ENCODE data around the gene THAP12.

Gene THAP12

DNA sequence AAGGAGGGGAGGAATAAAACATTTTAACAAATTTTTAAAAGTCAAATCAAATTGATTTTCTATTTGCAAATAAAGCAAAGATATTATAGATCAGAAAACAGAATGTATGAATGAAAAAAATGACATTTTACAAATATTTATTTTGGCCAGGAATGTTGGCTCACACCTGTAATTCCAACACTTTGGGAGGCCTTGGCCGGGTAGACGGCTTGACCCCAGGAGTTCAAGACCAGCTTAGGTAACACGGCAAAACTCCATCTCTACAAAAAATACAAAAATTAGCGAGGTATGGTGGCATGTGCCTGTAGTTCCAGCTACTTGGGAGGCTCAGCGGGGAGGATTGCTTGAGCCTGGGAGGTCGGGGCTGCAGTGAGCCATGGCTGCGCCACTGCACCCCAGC lies 18.2 kb downstream of the THAP12 start:
- no peaks in the 10 kb centered on the region for H3K27me3 ChIP-seq (replicated peaks; ENCODE audit: control insufficient read depth, insufficient read depth, low read length)
- DNase-seq (ENCODE audit: extremely low read depth, insufficient read length): no peak
- H3K36me3 ChIP-seq (ENCODE audit: control insufficient read depth, insufficient read depth, low read length): no peaks in the 10 kb centered on the region; the same call in 1 of the 2 replicates
- TF ChIP-seq, protein P1, sequence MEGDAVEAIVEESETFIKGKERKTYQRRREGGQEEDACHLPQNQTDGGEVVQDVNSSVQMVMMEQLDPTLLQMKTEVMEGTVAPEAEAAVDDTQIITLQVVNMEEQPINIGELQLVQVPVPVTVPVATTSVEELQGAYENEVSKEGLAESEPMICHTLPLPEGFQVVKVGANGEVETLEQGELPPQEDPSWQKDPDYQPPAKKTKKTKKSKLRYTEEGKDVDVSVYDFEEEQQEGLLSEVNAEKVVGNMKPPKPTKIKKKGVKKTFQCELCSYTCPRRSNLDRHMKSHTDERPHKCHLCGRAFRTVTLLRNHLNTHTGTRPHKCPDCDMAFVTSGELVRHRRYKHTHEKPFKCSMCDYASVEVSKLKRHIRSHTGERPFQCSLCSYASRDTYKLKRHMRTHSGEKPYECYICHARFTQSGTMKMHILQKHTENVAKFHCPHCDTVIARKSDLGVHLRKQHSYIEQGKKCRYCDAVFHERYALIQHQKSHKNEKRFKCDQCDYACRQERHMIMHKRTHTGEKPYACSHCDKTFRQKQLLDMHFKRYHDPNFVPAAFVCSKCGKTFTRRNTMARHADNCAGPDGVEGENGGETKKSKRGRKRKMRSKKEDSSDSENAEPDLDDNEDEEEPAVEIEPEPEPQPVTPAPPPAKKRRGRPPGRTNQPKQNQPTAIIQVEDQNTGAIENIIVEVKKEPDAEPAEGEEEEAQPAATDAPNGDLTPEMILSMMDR (IDR thresholded peaks at IDR 0.05; ENCODE audit: insufficient read depth, low read length, poor library complexity, severe bottlenecking): no peak
- H3K4me3 ChIP-seq (replicated peaks; ENCODE audit: low read depth, low read length): no peak overlapping the region

DNA sequence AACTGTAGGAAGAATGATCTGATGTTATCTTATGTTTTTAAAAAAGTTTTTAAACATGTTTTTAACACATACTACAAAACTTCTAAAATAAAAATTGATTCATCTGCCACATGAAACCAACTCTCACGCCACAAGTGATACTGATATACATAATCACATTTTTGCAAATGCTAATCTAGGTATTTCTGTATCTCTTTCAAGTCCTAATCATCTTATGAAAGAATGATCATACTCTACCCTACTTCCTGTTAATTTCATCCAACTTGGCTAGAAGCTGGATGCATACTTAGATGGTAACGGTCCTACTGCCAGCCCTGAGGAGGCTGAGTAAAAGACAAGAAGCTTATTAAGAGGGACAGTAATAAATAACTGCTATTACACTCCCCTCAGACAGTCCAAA lies 19.2 kb downstream of the THAP12 start:
- no peak for DNase-seq (ENCODE audit: extremely low read depth, insufficient read length)
- Histone ChIP-seq H3K27me3 (replicated peaks; ENCODE audit: control insufficient read depth, insufficient read depth, low read length) (no peaks in the 10 kb centered on the region), H3K4me3 (replicated peaks; ENCODE audit: low read depth, low read length) (no peak overlapping the region), H3K36me3 (ENCODE audit: control insufficient read depth, insufficient read depth, low read length) (no peaks in the 10 kb centered on the region; the same call in 1 of the 2 replicates)
- TF ChIP-seq, protein P1 (IDR thresholded peaks at IDR 0.05; ENCODE audit: insufficient read depth, low read length, poor library complexity, severe bottlenecking): no peak

DNA sequence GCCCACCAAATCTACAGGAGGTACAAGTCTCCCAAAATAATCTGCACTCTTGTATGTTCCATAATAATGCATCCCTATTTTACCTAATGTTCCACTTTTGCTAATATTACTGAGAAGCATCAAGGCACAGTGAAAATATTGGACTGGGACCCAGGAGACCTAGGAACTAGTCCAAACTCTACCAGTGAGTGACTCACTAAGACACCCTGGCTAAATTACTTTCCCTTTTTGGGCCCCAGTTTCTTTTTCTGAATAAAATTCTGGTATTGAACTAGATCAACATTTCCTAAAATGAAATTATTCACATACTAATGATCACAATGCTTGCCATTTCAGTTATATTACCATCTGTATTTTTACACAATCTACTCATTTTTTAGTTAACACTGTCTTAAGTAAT lies 19.6 kb downstream of the THAP12 start:
- TF ChIP-seq, protein P1 (IDR thresholded peaks at IDR 0.05; ENCODE audit: insufficient read depth, low read length, poor library complexity, severe bottlenecking): no peak
- H3K4me3 ChIP-seq (replicated peaks; ENCODE audit: low read depth, low read length): no peak overlapping the region
- no peaks in the 10 kb centered on the region; the same call in 1 of the 2 replicates for H3K36me3 ChIP-seq (ENCODE audit: control insufficient read depth, insufficient read depth, low read length)
- no peaks in the 10 kb centered on the region for H3K27me3 ChIP-seq (replicated peaks; ENCODE audit: control insufficient read depth, insufficient read depth, low read length)
- DNase-seq (ENCODE audit: extremely low read depth, insufficient read length): no peak

DNA sequence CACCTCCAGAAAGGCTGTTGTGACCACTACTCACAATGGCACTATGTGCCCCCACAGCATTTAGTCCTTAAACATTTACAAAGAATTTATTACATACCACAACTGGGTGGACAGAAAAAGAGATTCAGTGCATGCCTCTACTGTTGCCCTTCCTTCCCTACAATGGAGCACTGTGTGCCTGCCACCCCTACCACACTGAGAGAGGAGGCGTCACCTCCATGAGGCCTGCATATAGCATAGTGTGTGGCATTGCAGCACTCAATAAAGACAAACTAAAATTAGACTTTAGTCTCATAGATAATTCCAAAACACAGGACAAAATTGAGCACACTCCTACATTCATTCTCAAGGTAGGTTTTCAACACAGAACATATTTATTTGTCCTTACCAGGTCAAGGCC lies 25.8 kb downstream of the THAP12 start:
- peaks cover 4% of the 10 kb centered on the region; the same call in 1 of the 2 replicates for H3K36me3 ChIP-seq (ENCODE audit: control insufficient read depth, insufficient read depth, low read length)
- H3K4me3 ChIP-seq (replicated peaks; ENCODE audit: low read depth, low read length): no peak overlapping the region

DNA sequence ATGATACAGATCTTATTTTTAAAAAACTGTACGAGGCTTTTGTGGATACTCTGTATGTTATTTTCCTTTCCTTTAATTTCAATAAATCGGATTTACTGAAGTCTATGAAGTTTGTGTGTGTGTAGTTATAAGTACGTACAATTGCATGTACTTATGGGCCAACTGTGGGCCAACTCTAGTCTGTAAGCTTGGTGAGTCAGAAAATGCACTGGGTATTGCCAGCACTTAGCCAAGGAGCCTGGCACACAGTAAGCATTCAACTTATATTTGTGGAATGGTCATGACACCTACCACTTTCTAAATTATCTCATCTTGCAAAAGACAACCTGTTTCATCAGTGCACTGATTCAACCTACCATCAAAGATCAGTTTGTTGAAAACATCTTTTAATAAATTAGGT lies 32.6 kb downstream of the THAP12 start:
- no peak for DNase-seq (ENCODE audit: extremely low read depth, insufficient read length)
- no peaks in the 10 kb centered on the region for H3K27me3 ChIP-seq (replicated peaks; ENCODE audit: control insufficient read depth, insufficient read depth, low read length)
- TF ChIP-seq, protein P1 (IDR thresholded peaks at IDR 0.05; ENCODE audit: insufficient read depth, low read length, poor library complexity, severe bottlenecking): no peak
- no peaks in the 10 kb centered on the region for H3K36me3 ChIP-seq (ENCODE audit: control insufficient read depth, insufficient read depth, low read length)
- H3K4me3 ChIP-seq (replicated peaks; ENCODE audit: low read depth, low read length): no peak overlapping the region

More for the DNA sequence above, 25.8 kb downstream of the THAP12 start:
- TF ChIP-seq, protein P1 (IDR thresholded peaks at IDR 0.05; ENCODE audit: insufficient read depth, low read length, poor library complexity, severe bottlenecking): no peak
- no peak for DNase-seq (ENCODE audit: extremely low read depth, insufficient read length)
- no peaks in the 10 kb centered on the region for H3K27me3 ChIP-seq (replicated peaks; ENCODE audit: control insufficient read depth, insufficient read depth, low read length)

DNA sequence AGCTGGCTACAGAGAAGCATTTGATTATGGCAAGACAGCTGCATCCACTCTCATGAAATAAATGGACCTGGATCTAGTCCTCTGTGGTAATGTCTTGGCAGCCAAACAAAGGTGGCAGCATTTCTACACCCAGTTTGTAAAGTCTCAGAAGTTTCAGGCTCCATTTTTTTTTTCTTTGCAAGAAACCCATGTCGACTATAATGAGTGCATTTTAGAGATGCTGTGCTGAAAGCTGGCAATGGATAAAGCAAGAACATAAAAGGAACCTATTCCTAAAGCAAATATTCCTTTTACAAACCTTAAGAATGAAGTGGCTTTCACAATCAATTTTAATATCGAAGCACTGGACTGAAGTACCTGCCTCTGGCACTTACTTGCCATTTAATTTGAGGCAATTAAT lies 33.5 kb downstream of the THAP12 start:
- Histone ChIP-seq H3K27me3 (replicated peaks; ENCODE audit: control insufficient read depth, insufficient read depth, low read length) (no peaks in the 10 kb centered on the region), H3K36me3 (ENCODE audit: control insufficient read depth, insufficient read depth, low read length) (no peaks in the 10 kb centered on the region), H3K4me3 (replicated peaks; ENCODE audit: low read depth, low read length) (no peak overlapping the region)
- TF ChIP-seq, protein P1 (IDR thresholded peaks at IDR 0.05; ENCODE audit: insufficient read depth, low read length, poor library complexity, severe bottlenecking): no peak
- no peak for DNase-seq (ENCODE audit: extremely low read depth, insufficient read length)
